IMR-90 (cell line): ENCODE results near the gene PTPRK. TPM values are rescaled to one million over a fixed set of nuclear protein-coding genes. Genes with fewer than 3 reads are reported as not detected.
A peak's percentile ranks its signal among the peaks of the same experiment; 100 is the strongest.

Experiments used
- ATAC-seq: fragments of 200-7000 bp; cut with Tn5 transposase; 2 replicates; pipeline ENCODE4 v1.9.1; 2020; ENCODE audit warnings: low read depth, mild to moderate bottlenecking, moderate library complexity
- BruUV-seq: library from RNA; stranded (reverse); fragments of 400-500 nt; replicated peaks from 2 replicates; lab custom pipeline; 2021; lab: Mats Ljungman, UMichigan
- CTCF ChIA-PET: fragments of 300-600 bp; formaldehyde crosslinking; extraction: SDS; loops from one replicate; lab custom pipeline; 2021; ENCODE audit warnings: antibody characterized with exemption; lab: Yijun Ruan, JAX
- POLR2A ChIA-PET: fragments of 300-600 bp; sonication (Branson Sonifier 250); formaldehyde crosslinking; loops from one replicate; lab custom pipeline; 2022; ENCODE audit warnings: antibody characterized with exemption; ENCODE audit not compliant: unreplicated experiment; lab: Charles Lee
- DNase-seq: peaks from one replicate; pipeline ENCODE4 v3.0.0; 2013
- H2AFZ ChIP-seq: replicated peaks from 2 replicates; pipeline ENCODE3; 2013; ENCODE audit warnings: low read length, mild to moderate bottlenecking; ENCODE audit not compliant: poor library complexity
- H2AK5ac ChIP-seq: 2 replicates; pipeline ENCODE4 v1.6.1; 2013; ENCODE audit warnings: low read depth, low read length, inconsistent platforms
- H2AK9ac ChIP-seq: replicated peaks from 2 replicates; pipeline ENCODE3; 2013; ENCODE audit warnings: mild to moderate bottlenecking, low read depth, low read length, moderate library complexity; ENCODE audit not compliant: poor library complexity
- H2BK120ac ChIP-seq: 2 replicates; pipeline ENCODE4 v1.6.1; 2013; ENCODE audit warnings: low read depth, low read length, inconsistent platforms
- H2BK15ac ChIP-seq: 3 replicates; pipeline ENCODE4 v1.6.1; 2013; ENCODE audit warnings: low read depth, low read length, inconsistent platforms
- H2BK20ac ChIP-seq: 2 replicates; pipeline ENCODE4 v1.6.1; 2013; ENCODE audit warnings: low read depth, mild to moderate bottlenecking, inconsistent platforms, low read length, moderate library complexity
- H2BK5ac ChIP-seq: 2 replicates; pipeline ENCODE4 v1.6.1; 2013; ENCODE audit warnings: mild to moderate bottlenecking, low read depth, low read length, inconsistent platforms; ENCODE audit not compliant: poor library complexity, severe bottlenecking
- H3K14ac ChIP-seq: replicated peaks from 2 replicates; pipeline ENCODE4 v1.6.1; 2013; ENCODE audit warnings: low read depth, low read length, inconsistent platforms
- H3K18ac ChIP-seq: 2 replicates; pipeline ENCODE4 v1.6.1; 2013; ENCODE audit warnings: low read depth, low read length, control low read depth
- H3K23ac ChIP-seq: 2 replicates; pipeline ENCODE4 v1.6.1; 2013; ENCODE audit warnings: low read depth, low read length, inconsistent platforms
- H3K27ac ChIP-seq: 2 replicates; pipeline ENCODE4 v1.5.1; 2013; ENCODE audit warnings: mild to moderate bottlenecking, control low read depth, low read length; ENCODE audit not compliant: insufficient read depth
- H3K27me3 ChIP-seq: 2 replicates; pipeline ENCODE4 v1.6.1; 2013; ENCODE audit warnings: low read length; ENCODE audit not compliant: control insufficient read depth, insufficient read depth
- H3K36me3 ChIP-seq: 2 replicates; pipeline ENCODE4 v1.6.1; 2013; ENCODE audit warnings: low read length, mixed read lengths; ENCODE audit not compliant: control insufficient read depth, insufficient read depth
- H3K4ac ChIP-seq: 2 replicates; pipeline ENCODE4 v1.6.1; 2013; ENCODE audit warnings: low read depth, low read length, inconsistent platforms
- H3K4me1 ChIP-seq: 2 replicates; pipeline ENCODE4 v1.6.1; 2013; ENCODE audit warnings: low read length, mixed read lengths; ENCODE audit not compliant: control insufficient read depth, insufficient read depth
- H3K4me2 ChIP-seq: 2 replicates; pipeline ENCODE4 v1.6.1; 2013; ENCODE audit warnings: low read depth, mild to moderate bottlenecking, control low read depth, low read length, moderate library complexity
- H3K4me3 ChIP-seq: 2 replicates; pipeline ENCODE4 v1.5.1; 2013; ENCODE audit warnings: low read depth, mild to moderate bottlenecking, control low read depth, low read length, moderate library complexity; ENCODE audit not compliant: insufficient read depth
- H3K56ac ChIP-seq: 2 replicates; pipeline ENCODE4 v1.6.1; 2013; ENCODE audit warnings: low read length, inconsistent platforms; ENCODE audit not compliant: insufficient read depth; ENCODE audit errors: extremely low read depth
- H3K79me1 ChIP-seq, 2 experiments: 2 replicates each; pipeline ENCODE4 v1.6.1; 2013; ENCODE audit warnings: low read length in 2 of 2, inconsistent platforms in 1 of 2, low read depth in 1 of 2
- H3K9ac ChIP-seq: 2 replicates; pipeline ENCODE4 v1.6.1; 2013; ENCODE audit warnings: low read depth, low read length, control low read depth
- H3K9me1 ChIP-seq: 2 replicates; pipeline ENCODE4 v1.6.1; 2013; ENCODE audit warnings: low read length, inconsistent platforms; ENCODE audit not compliant: insufficient read depth
- H3K9me3 ChIP-seq: 2 replicates; pipeline ENCODE4 v1.6.1; 2013; ENCODE audit warnings: low read length; ENCODE audit not compliant: control insufficient read depth, insufficient read depth
- H4K20me1 ChIP-seq: 2 replicates; pipeline ENCODE4 v1.6.1; 2013; ENCODE audit warnings: low read length, inconsistent platforms; ENCODE audit not compliant: insufficient read depth
- H4K5ac ChIP-seq: 2 replicates; pipeline ENCODE4 v1.6.1; 2013; ENCODE audit warnings: mild to moderate bottlenecking, low read depth, low read length, control low read depth
- H4K8ac ChIP-seq, 2 experiments: 2 replicates each; pipeline ENCODE4 v1.6.1; 2013; ENCODE audit warnings: low read depth in 2 of 2, low read length in 2 of 2, control low read depth in 1 of 2, inconsistent platforms in 1 of 2
- H4K91ac ChIP-seq: 2 replicates; pipeline ENCODE4 v1.6.1; 2013; ENCODE audit warnings: low read depth, low read length, inconsistent platforms; ENCODE audit not compliant: insufficient read depth
- BHLHE40 ChIP-seq: fragments of 150-350 bp; IDR thresholded peaks from 2 replicates; pipeline ENCODE4 v1.6.1; 2016; ENCODE audit warnings: mild to moderate bottlenecking, low read depth, low read length
- CEBPB ChIP-seq: IDR thresholded peaks from 2 replicates; pipeline ENCODE4 v1.6.1; 2012; ENCODE audit warnings: low read depth, low read length, improper control_type of control experiment
- CHD1 ChIP-seq: IDR thresholded peaks from 2 replicates; pipeline ENCODE4 v1.6.1; 2012; ENCODE audit warnings: low read depth, low read length, improper control_type of control experiment
- ELK1 ChIP-seq: fragments of 150-350 bp; IDR thresholded peaks from 2 replicates; pipeline ENCODE4 v1.6.1; 2016; ENCODE audit warnings: low read depth, mild to moderate bottlenecking, low read length, moderate library complexity, borderline replicate concordance
- MAFK ChIP-seq: IDR thresholded peaks from 2 replicates; pipeline ENCODE4 v1.6.1; 2012; ENCODE audit warnings: low read depth, low read length, improper control_type of control experiment
- MXI1 ChIP-seq: IDR thresholded peaks from 2 replicates; pipeline ENCODE4 v1.6.1; 2012; ENCODE audit warnings: low read depth, mild to moderate bottlenecking, low read length, moderate library complexity, borderline replicate concordance
- POLR2A ChIP-seq: IDR thresholded peaks from 2 replicates; pipeline ENCODE4 v1.6.1; 2012; ENCODE audit warnings: mild to moderate bottlenecking, low read depth, low read length
- RCOR1 ChIP-seq: IDR thresholded peaks from 2 replicates; pipeline ENCODE4 v1.6.1; 2012; ENCODE audit warnings: mild to moderate bottlenecking, low read length, improper control_type of control experiment; ENCODE audit not compliant: insufficient replicate concordance
- RFX5 ChIP-seq: IDR thresholded peaks from 2 replicates; pipeline ENCODE4 v1.8.0; 2012; ENCODE audit warnings: low read depth, mild to moderate bottlenecking, low read length, moderate library complexity
- SMC3 ChIP-seq: fragments of 150-350 bp; IDR thresholded peaks from 2 replicates; pipeline ENCODE4 v1.6.1; 2016; ENCODE audit warnings: low read depth, mild to moderate bottlenecking, antibody characterized with exemption, low read length, moderate library complexity
- USF2 ChIP-seq: fragments of 150-350 bp; IDR thresholded peaks from 2 replicates; pipeline ENCODE4 v1.6.1; 2017; ENCODE audit warnings: mild to moderate bottlenecking, antibody characterized with exemption, low read length, low read depth
- WGBS, 2 experiments: methylation state at CpG; one replicate each; pipeline versions ENCODE4 v1.1.5 to v1.1.7; 2013; ENCODE audit warnings: missing lambda C conversion rate in 2 of 2; ENCODE audit not compliant: insufficient read length in 1 of 2; ENCODE audit errors: extremely low coverage in 2 of 2; 5-methylcytosine and 5-hydroxymethylcytosine counted together
- dilution Hi-C: fragments of 300-500 bp; cut with HindIII; formaldehyde crosslinking; loops from one replicate; pipeline ENCODE4 v1.14.3; 2018; ENCODE audit warnings: low sequenced_read_pairs; ENCODE audit not compliant: unreplicated experiment
- in situ Hi-C: fragments of 300-500 bp; cut with MboI; formaldehyde crosslinking; loops from 3 replicates; pipeline ENCODE4 v1.14.3; 2019; ENCODE audit warnings: low sequenced_read_pairs, inconsistent platforms, mixed read lengths
- intact Hi-C: fragments of 100-400 bp; cut with micrococcal nuclease; formaldehyde crosslinking; loops from 2 replicates; pipeline ENCODE4 v1.10.0; 2022
- polyA plus RNA-seq, 3 experiments: library from polyadenylated mRNA; depleted of rRNA; stranded (reverse); fragments of >200 nt; gene quantifications; 2 replicates each; pipeline ENCODE4 v1.2.3, GENCODE V29; 2012; ENCODE audit warnings: low replicate concordance in 1 of 3
- total RNA-seq: library from RNA; depleted of rRNA; stranded (reverse); fragments of >200 nt; gene quantifications from 2 replicates; pipeline ENCODE4 v1.2.3, GENCODE V29; 2012

The PTPRK gene
- total and polyA plus RNA-seq, 2 of the 4 experiments (the other 2 are of a cell fraction), result 18.0 to 80.8 TPM

- Histone ChIP-seq H3K9me3 (no peaks in the 10 kb centered on the region), H3K36me3 (no peaks in the 10 kb centered on the region), H4K8ac (no peak overlapping the region), H3K14ac (no peak overlapping the region), H4K91ac (no peak overlapping the region), H4K5ac (no peak overlapping the region), H3K4me2 (no peak overlapping the region), H3K79me1 (peaks cover 23 to 43% of the 10 kb centered on the region in 2 experiments; a peak in 3 of 4 replicates), H2AK5ac (no peak overlapping the region), H2BK120ac (no peak overlapping the region), H3K4me3 (no peak overlapping the region), H2BK15ac (no peak overlapping the region), H3K9me1 (peaks cover 6% of the 10 kb centered on the region), H4K20me1 (peaks cover 12% of the 10 kb centered on the region; the same call in 1 of the 2 replicates), H2BK5ac (no peak overlapping the region), H3K27me3 (no peaks in the 10 kb centered on the region), H3K27ac (no peak overlapping the region), H2BK20ac (no peak overlapping the region), H2AFZ (no peak overlapping the region), H2AK9ac (no peak overlapping the region), H3K4me1 (no peaks in the 10 kb centered on the region), H3K23ac (peak overlapping the region; percentile 72), H3K9ac (no peak overlapping the region), H3K18ac (no peak overlapping the region), H3K4ac (no peak overlapping the region), H3K56ac (no peak overlapping the region)
- ATAC-seq (no peak), DNase-seq (no peak)
- intact Hi-C loops (no loop called here), in situ Hi-C loops (no loop called here), dilution Hi-C loops (no loop called here)
- no peak for TF ChIP-seq SMC3
- no peak for TF ChIP-seq BHLHE40
- TF ChIP-seq CHD1, result no peak
- TF ChIP-seq RFX5, result no peak
- no peak for TF ChIP-seq ELK1
- TF ChIP-seq MXI1, result no peak
- no peak for TF ChIP-seq RCOR1
- no peak for TF ChIP-seq CEBPB
- TF ChIP-seq POLR2A, result no peak
- no peak for TF ChIP-seq USF2
- TF ChIP-seq MAFK, result no peak
- ChIA-PET POLR2A (no interaction called here), CTCF (interaction anchor here (0.7 kb wide), 1 partner anchor 118 kb away, joined by 3 read pairs; no protein-coding TSS in a partner anchor)
- no TSS peak for BruUV-seq
- WGBS, 2 experiments, result no CpG with 5 or more reads among the region's 2 CpGs
Observed at GRCh38 chr6:128465368-128466343, 54.7 kb downstream of the PTPRK start.
